Jurkat, Clone E6-1 (cell line): ENCODE data around the gene RABGEF1. TPM values are rescaled to one million over a fixed set of nuclear protein-coding genes. Genes with fewer than 3 reads are reported as not detected.
"Not testable (repeated sequence)": the region's sequence is repeated elsewhere in the genome, so short reads cannot be mapped to it uniquely, and the experiment has no call there.

Experiments
- DNase-seq: peaks from one replicate; pipeline ENCODE4 v3.0.0-alpha.2; 2011; ENCODE audit warnings: low read depth, low spot score
- H3K4me3 ChIP-seq: 2 replicates; pipeline ENCODE4 v1.5.1; 2011; ENCODE audit warnings: mild to moderate bottlenecking, low read length, control low read depth, moderate library complexity
- polyA plus RNA-seq: library from polyadenylated mRNA; unstranded; fragments of >200 nt; gene quantifications from one replicate; pipeline ENCODE4 v1.2.1, GENCODE V29; 2012; ENCODE audit warnings: missing spikeins; ENCODE audit not compliant: insufficient read length, insufficient read depth

RABGEF1 gene
- 22.6 TPM for polyA plus RNA-seq

GRCh38 chr7:66740302-66740979 is at the start of gene RABGEF1:
RABGEF1 (plus strand) TSS chr7:66740733; CDS start chr7:66771900, 31,167 bp downstream.
- peak within 1 kb of the TSS; percentile 85 for H3K4me3 ChIP-seq
- peak; percentile 92 for DNase-seq

- DNase-seq = no peak
- H3K4me3 ChIP-seq = no peak overlapping the region
Measured at GRCh38 chr7:66693331-66693730, 47.2 kb upstream of the RABGEF1 start.

GRCh38 chr7:66694286-66694685 is 46.2 kb upstream of the RABGEF1 start:
- DNase-seq = no peak
- H3K4me3 ChIP-seq = no peak overlapping the region

DNA sequence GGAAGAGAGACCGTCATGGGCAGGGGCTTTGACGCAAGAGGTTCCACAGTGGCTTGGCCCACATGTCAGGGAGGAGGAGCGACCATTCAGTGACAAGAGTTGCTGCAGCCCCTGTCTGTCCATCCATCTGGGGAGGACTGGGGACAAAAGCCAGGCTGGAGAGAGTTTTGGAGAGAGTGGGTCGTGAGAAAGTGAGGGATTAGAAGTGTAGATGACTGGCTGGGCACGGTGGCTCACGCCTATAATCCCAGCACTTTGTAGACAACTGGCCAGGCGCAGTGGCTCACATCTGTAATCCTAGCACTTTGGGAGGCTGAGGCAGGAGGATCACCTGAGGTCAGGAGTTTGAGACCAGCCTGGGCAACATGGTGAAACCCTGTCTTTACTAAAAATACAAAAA is 45.1 kb upstream of the RABGEF1 start:
- DNase-seq, H3K4me3 ChIP-seq: not testable (repeated sequence)

DNA sequence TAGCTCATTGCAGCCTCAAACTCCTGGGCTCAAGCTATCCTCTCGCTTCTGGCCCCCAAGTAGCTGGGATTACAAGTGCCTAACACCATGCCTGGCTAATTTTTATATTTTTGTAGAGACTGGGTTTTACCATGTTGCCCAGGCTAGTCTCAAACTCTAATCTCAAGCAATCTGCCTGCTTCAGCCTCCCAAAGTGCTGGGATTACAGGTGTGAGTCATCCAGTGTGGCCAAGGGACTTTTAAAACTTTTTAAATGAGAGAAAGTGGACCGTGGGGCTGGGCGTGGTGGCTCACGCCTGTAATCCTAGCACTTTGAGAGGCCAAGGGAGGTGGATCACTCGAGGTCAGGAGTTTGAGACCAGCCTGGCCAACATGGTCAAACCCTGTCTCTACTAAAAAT is 44.4 kb upstream of the RABGEF1 start:
- DNase-seq, H3K4me3 ChIP-seq: not testable (repeated sequence)

GRCh38 chr7:66696774-66697191 is 43.8 kb upstream of the RABGEF1 start:
- no peak for DNase-seq

DNA sequence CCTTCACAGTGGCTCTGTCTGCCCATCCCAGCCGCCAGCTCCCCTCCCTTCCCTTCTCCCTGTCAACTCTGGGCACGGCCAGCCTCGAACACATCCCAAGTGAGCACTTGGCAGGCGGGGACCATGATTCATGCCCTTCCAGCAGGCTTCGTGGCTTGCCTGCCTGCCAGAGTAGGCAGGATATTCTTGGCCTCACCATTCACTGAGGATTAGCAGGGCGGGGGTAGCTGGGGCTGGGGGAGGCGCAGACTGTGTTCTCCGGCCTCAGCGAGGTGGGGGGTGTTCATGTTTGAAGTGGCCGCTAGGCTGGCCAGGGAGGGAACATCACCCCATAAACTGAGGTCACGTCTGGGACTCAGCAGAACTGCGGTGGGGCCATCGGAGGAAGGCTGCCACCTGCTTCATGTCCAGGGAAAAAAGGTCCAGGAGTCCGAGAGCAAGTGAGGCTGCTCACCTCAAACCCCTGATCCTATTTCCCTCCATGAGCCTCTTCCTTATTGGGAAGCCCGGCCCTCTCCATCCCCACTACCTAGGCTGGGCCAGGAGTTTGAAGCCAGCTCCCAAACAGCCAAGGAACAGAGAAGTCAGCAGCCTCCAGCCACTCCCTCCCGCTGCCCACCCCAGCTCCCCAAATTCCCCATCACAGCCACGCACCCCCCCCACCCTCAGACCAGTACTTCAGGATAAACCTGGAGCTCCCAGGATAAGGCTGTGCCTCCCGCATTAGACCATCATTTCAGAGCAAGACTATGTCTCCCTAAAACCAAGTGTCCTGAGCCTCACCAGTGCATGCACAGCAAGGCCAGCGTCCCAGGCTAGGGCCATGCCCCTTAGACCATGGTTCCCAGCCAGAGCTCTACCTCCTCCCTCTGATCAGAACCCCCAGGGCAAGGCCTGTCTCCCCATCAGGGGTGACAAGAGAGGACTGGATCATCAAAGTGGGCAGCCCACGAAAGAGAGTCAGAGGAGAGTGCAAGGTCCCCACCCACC is 42.8 kb upstream of the RABGEF1 start:
- no peak for DNase-seq

More at GRCh38 chr7:66696774-66697191, 43.8 kb upstream of the RABGEF1 start:
- H3K4me3 ChIP-seq = no peak overlapping the region

GRCh38 chr7:66698652-66699205 is 41.8 kb upstream of the RABGEF1 start:
- no peak overlapping the region for H3K4me3 ChIP-seq
- DNase-seq = no peak

More for the DNA sequence above, 42.8 kb upstream of the RABGEF1 start:
- H3K4me3 ChIP-seq = no peak overlapping the region

DNA sequence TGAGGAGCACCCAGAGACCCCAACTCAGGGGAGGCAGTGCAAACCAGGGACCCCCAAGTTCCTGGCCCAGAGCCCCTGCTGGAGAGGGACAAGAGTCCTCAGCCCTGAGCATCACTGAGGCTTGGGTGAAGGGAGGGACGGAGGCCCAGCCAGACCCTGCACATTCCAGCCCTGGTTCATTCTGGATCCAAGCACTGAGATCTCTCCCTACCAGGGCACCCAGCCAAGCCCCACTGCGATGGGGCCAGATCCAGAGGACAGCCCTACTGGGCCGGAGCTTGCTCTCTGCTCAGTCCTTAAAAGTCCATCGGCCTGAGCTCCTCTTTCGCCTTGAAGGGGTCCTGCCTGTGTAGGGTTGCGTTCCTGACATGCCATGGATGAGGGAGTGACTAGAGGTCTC is 40.5 kb upstream of the RABGEF1 start:
- H3K4me3 ChIP-seq = no peak overlapping the region
- DNase-seq = no peak

- no peak for DNase-seq
- H3K4me3 ChIP-seq = no peak overlapping the region
Measured at GRCh38 chr7:66700633-66701131, 39.9 kb upstream of the RABGEF1 start.

DNA sequence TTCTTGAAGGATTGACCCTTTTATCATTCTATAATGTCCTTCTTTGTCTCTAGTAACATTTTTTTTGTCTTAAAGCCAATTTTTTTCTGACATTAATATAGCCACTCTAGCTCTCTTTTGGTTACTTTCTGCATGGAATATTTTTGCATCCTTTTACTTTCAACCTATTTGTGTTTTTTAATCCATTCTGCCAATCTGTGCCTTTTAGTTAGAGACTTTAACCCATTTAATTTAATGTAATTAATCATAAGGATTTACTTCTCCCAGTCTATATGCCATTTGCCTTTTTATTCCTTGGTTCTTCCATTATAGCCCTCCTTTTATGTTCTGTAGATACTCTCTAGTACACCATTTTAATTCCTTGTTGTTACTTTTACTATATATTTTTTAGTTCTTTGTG is 32.7 kb upstream of the RABGEF1 start:
- no peak overlapping the region for H3K4me3 ChIP-seq
- no peak for DNase-seq

- not testable (repeated sequence) for H3K4me3 ChIP-seq
Measured at GRCh38 chr7:66710752-66711151, 29.8 kb upstream of the RABGEF1 start.

GRCh38 chr7:66713687-66714086 is 26.8 kb upstream of the RABGEF1 start:
- no peak for DNase-seq

More at GRCh38 chr7:66710752-66711151, 29.8 kb upstream of the RABGEF1 start:
- not testable (repeated sequence) for DNase-seq

DNA sequence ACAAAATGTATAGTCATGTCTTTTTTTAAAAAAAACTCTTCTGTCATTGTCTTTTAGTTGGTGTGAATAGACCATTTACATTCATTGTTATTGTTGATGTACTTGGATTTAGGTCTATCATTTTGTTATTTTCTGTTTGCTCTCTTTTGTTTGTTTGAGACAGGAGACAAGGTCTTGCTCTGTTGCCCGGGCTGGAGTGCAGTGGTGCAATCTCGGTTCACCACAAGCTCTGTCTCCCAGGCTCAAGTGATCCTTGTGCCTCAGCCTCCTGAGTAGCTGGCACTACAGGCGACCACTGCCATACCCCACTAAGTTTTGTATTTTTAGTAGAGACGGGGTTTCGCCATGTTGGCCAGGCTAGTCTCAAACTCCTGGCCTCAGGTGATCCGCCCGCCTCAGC is 23.9 kb upstream of the RABGEF1 start:
- not testable (repeated sequence) for DNase-seq, H3K4me3 ChIP-seq

More at GRCh38 chr7:66713687-66714086, 26.8 kb upstream of the RABGEF1 start:
- H3K4me3 ChIP-seq = no peak overlapping the region

GRCh38 chr7:66720561-66720960 is 20.0 kb upstream of the RABGEF1 start:
- no peak for DNase-seq
- no peak overlapping the region for H3K4me3 ChIP-seq

DNA sequence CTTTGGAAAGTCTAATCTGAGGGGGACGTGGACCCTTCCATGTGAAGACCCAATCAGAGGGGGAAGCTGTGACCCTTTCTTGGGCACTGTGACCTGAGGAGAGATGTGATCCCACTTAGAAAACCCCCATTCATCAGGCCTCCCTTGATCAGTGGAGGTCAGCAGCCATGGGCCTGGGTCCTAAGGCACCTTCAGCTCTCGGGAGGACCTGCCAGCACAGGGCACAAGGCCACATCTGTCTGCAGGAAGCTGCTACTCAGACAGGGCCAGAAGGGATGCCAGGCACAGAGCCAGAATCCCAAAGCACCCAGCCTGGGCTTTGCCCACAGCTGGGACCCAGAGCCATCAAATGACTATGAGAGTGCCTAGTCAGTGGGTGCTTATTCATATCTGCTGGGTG is 14.7 kb upstream of the RABGEF1 start:
- DNase-seq = no peak
- no peak overlapping the region for H3K4me3 ChIP-seq

DNA sequence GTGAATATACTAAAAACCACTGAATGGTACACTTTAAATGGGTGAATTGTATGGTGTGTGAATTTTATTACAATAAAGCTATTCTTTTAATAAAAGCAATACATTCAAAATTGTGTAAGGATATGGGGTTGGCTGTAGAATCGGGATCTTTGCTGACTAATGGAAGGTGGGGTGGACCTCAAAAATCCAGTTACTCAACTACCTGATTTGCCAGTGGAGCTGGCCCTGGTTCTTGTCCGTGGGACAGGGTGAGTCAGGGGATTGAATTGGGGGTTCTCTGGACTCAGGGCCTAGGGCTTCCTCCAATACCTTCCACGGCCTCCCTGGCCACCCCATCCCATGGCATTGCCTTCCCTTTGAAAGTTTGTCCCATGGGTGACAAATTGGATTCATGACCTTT is 13.5 kb upstream of the RABGEF1 start:
- no peak overlapping the region for H3K4me3 ChIP-seq
- no peak for DNase-seq

- no peak overlapping the region for H3K4me3 ChIP-seq
- DNase-seq = no peak
Measured at GRCh38 chr7:66728571-66728970, 12.0 kb upstream of the RABGEF1 start.

- H3K4me3 ChIP-seq = no peak overlapping the region
- no peak for DNase-seq
Measured at GRCh38 chr7:66729274-66729673, 11.3 kb upstream of the RABGEF1 start.
